HCT116 (cell line): ENCODE measurements around the gene GGTLC2. TPM values are rescaled to one million over a fixed set of nuclear protein-coding genes. Genes with fewer than 3 reads are reported as not detected.

Experiments used
- ATAC-seq: fragments of 200-7000 bp; cut with Tn5 transposase; 2 replicates; pipeline ENCODE4 v1.9.1; 2020; ENCODE audit warnings: mild to moderate bottlenecking, moderate library complexity
- BruUV-seq: library from RNA; stranded (reverse); fragments of 400-500 nt; replicated peaks from 2 replicates; lab custom pipeline; 2021; lab: Mats Ljungman, UMichigan
- CTCF ChIA-PET: fragments of 300-600 bp; sonication (Branson Sonifier 250); formaldehyde crosslinking; loops from one replicate; lab custom pipeline; 2021; ENCODE audit warnings: antibody characterized with exemption; lab: Charles Lee
- POLR2A ChIA-PET: fragments of 300-600, 350-600 bp; sonication (Branson Sonifier 250); formaldehyde crosslinking; loops from one replicate; lab custom pipeline; 2021; ENCODE audit warnings: antibody characterized with exemption; lab: Charles Lee
- RAD21 ChIA-PET, 2 experiments: fragments of 300-600 bp; sonication (Branson Sonifier 250); formaldehyde crosslinking; loops; one replicate each; lab custom pipeline; 2023; ENCODE audit warnings: low total read pairs in 2 of 2; ENCODE audit not compliant: uncharacterized antibody in 2 of 2, unreplicated experiment in 2 of 2, low non-redundant PET in 1 of 2; lab: Charles Lee
- DNase-seq: peaks from one replicate; pipeline ENCODE4 v3.0.0-alpha.2; 2010; ENCODE audit warnings: low read depth, low spot score
- H2AFZ ChIP-seq: fragments of 200-600 bp; shearing (Covaris generic), sonication (generic); 2 replicates; pipeline ENCODE4 v1.6.1; 2017; ENCODE audit warnings: low read depth, mixed run types, mixed read lengths, antibody characterized with exemption, low read length; ENCODE audit not compliant: poor library complexity, severe bottlenecking
- H3K27ac ChIP-seq: 2 replicates; pipeline ENCODE4 v1.5.1; 2012; ENCODE audit warnings: low read depth, low read length
- H3K27me3 ChIP-seq: fragments of 200-600 bp; sonication (generic); 2 replicates; pipeline ENCODE4 v1.6.1; 2016; ENCODE audit warnings: mixed run types, low read length, mixed read lengths; ENCODE audit not compliant: insufficient read depth
- H3K36me3 ChIP-seq, 2 experiments: fragments of 200-500 bp in 1 of 2; fragments of 200-600 bp in 1 of 2; sonication (Bioruptor generic) in 1 of 2; sonication (generic) in 1 of 2; 2 replicates each; pipeline versions ENCODE4 v1.5.1 to v1.6.1; 2014 to 2016; ENCODE audit warnings: low read length in 2 of 2, inconsistent platforms in 1 of 2, mixed read lengths in 1 of 2, mixed run types in 1 of 2; ENCODE audit not compliant: insufficient read depth in 2 of 2, control insufficient read depth in 1 of 2
- H3K4me1 ChIP-seq, 2 experiments: fragments of 200-600 bp in 1 of 2; sonication (generic) in 1 of 2; 2 replicates each; pipeline versions ENCODE4 v1.5.1 to v1.6.1; 2012 to 2017; ENCODE audit warnings: low read length in 2 of 2, inconsistent platforms in 1 of 2, mild to moderate bottlenecking in 1 of 2, mixed read lengths in 1 of 2, mixed run types in 1 of 2, moderate library complexity in 1 of 2; ENCODE audit not compliant: insufficient read depth in 2 of 2, control insufficient read depth in 1 of 2
- H3K4me2 ChIP-seq: fragments of 200-600 bp; sonication (generic); 2 replicates; pipeline ENCODE4 v1.6.1; 2017; ENCODE audit warnings: mixed run types, low read length, mixed read lengths
- H3K4me3 ChIP-seq, 2 experiments: fragments of 200-600 bp in 1 of 2; sonication (generic) in 1 of 2; replicated peaks in 1 of 2; 2 replicates each; pipeline ENCODE4 v1.5.1; 2011 to 2016; ENCODE audit warnings: low read length in 2 of 2, control low read depth in 1 of 2, low read depth in 1 of 2, mild to moderate bottlenecking in 1 of 2, mixed read lengths in 1 of 2, mixed run types in 1 of 2
- H3K79me2 ChIP-seq: fragments of 200-600 bp; sonication (generic); 2 replicates; pipeline ENCODE4 v1.6.1; 2017; ENCODE audit warnings: mild to moderate bottlenecking, mixed run types, low read length, moderate library complexity, mixed read lengths; ENCODE audit not compliant: insufficient read depth
- H3K9ac ChIP-seq: fragments of 200-600 bp; sonication (generic); 2 replicates; pipeline ENCODE4 v1.6.1; 2016; ENCODE audit warnings: low read length, mixed read lengths
- H3K9me2 ChIP-seq: fragments of 200-600 bp; sonication (generic), shearing (Covaris generic); 2 replicates; pipeline ENCODE4 v1.6.1; 2017; ENCODE audit warnings: mixed run types, mild to moderate bottlenecking, moderate library complexity; ENCODE audit not compliant: insufficient read depth
- H3K9me3 ChIP-seq, 2 experiments: fragments of 200-500 bp in 1 of 2; fragments of 200-600 bp in 1 of 2; sonication (Bioruptor generic) in 1 of 2; sonication (generic) in 1 of 2; 2 replicates each; pipeline ENCODE4 v1.6.1; 2014 to 2017; ENCODE audit warnings: low read length in 2 of 2, mixed read lengths in 2 of 2, inconsistent platforms in 1 of 2, low read depth in 1 of 2, mild to moderate bottlenecking in 1 of 2, mixed run types in 1 of 2, moderate library complexity in 1 of 2; ENCODE audit not compliant: control insufficient read depth in 1 of 2, insufficient read depth in 1 of 2
- H4K20me1 ChIP-seq: fragments of 200-600 bp; sonication (generic), shearing (Covaris generic); 2 replicates; pipeline ENCODE4 v1.6.1; 2017; ENCODE audit warnings: mixed run types, mild to moderate bottlenecking, moderate library complexity; ENCODE audit not compliant: insufficient read depth
- CBX3 ChIP-seq: IDR thresholded peaks from 2 replicates; pipeline ENCODE4 v1.6.1; 2012; ENCODE audit warnings: low read depth
- RAD21 ChIP-seq: IDR thresholded peaks from 2 replicates; pipeline ENCODE4 v1.6.1; 2012; ENCODE audit warnings: low read depth, mild to moderate bottlenecking
- TCF7L2 ChIP-seq: IDR thresholded peaks from 2 replicates; pipeline ENCODE4 v1.7.0; 2011; ENCODE audit warnings: borderline replicate concordance, inconsistent platforms; ENCODE audit not compliant: insufficient read depth, insufficient read length; ENCODE audit errors: extremely low read depth
- intact Hi-C: fragments of 100-400 bp; cut with micrococcal nuclease; formaldehyde crosslinking; loops from 2 replicates; pipeline ENCODE4 v1.10.0; 2022
- total RNA-seq: library from RNA; stranded (reverse); gene quantifications from one replicate; pipeline ENCODE4 v1.2.1, GENCODE V29; 2021; ENCODE audit not compliant: unreplicated experiment
- TF ChIP-seq, protein P1 (sequence below): IDR thresholded peaks from 2 replicates; pipeline ENCODE4 v1.6.1; 2012
- TF ChIP-seq, protein P2 (sequence below): IDR thresholded peaks from 2 replicates; pipeline ENCODE4 v1.6.1; 2012
- TF ChIP-seq, protein P3 (sequence below), 3 experiments: fragments of 200-600 bp in 1 of 3; sonication (generic) in 1 of 3; IDR thresholded peaks in 2 of 3; conservative IDR thresholded peaks in 1 of 3; 2 replicates each; pipeline ENCODE4 v1.5.1; 2012 to 2017; ENCODE audit warnings: low read depth in 2 of 3, low read length in 2 of 3, antibody characterized with exemption in 1 of 3, borderline replicate concordance in 1 of 3, control low read depth in 1 of 3, mild to moderate bottlenecking in 1 of 3, mixed read lengths in 1 of 3, mixed run types in 1 of 3, moderate library complexity in 1 of 3; ENCODE audit not compliant: insufficient read depth in 1 of 3

The GGTLC2 gene
- total RNA-seq, 1 experiment from 2014 or later = not detected

DNA sequence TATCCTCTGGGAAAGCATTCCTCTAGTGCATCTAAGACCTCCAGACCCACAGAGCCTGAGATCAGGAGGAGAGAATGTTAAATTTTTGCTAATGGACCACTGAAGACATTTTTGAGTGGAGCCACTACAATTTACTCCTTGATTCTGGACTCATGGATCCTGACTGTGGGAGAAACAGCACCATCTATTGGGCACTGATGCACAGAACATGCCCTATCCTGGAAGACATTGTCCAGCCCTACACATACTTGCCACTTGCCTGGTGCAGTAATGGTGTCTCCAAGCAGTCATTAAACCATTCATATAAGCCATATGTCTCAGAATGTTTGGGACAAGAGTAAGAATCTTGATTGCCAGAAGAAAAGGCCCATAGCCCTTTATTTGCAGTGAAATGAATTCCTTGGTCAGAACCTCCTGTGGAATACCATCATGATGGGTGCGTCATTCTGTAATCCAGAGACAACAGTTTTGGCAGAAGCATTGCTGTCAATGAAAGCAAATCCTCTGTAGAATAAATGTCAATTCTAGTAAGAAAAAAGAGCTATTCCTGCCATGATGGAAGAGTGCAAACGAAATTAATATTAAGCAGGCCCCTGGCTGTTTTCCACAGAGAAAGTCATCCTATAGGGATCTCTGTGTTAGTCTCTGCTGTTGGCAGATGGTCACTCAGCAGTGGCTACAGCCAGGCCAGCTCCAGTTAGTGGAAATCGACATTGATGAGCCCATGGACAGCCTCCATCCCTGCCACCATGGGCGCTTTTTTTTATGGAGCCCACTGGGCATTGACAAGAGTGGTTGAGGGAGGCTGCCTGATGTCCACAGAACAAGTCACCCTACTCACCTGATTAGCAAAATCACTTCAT, 43.5 kb downstream of the GGTLC2 start:
- no peaks in the 10 kb centered on the region for H3K79me2 ChIP-seq
- RAD21 ChIA-PET = no interaction called here
- no peaks in the 10 kb centered on the region for H3K36me3 ChIP-seq
- no peak overlapping the region for H3K9ac ChIP-seq
- H3K4me2 ChIP-seq = no peak overlapping the region
- H3K4me3 ChIP-seq = no peak overlapping the region
- intact Hi-C loops = no loop called here
- no peak for DNase-seq
- TF ChIP-seq, protein P1, sequence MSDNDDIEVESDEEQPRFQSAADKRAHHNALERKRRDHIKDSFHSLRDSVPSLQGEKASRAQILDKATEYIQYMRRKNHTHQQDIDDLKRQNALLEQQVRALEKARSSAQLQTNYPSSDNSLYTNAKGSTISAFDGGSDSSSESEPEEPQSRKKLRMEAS = no peak
- TF ChIP-seq TCF7L2 = no peak
- TF ChIP-seq CBX3 = 0 out of 2 replicates have a peak, but pooled peaks have one; percentile 15
- TF ChIP-seq, protein P2, sequence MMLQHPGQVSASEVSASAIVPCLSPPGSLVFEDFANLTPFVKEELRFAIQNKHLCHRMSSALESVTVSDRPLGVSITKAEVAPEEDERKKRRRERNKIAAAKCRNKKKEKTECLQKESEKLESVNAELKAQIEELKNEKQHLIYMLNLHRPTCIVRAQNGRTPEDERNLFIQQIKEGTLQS = no peak
- TF ChIP-seq, protein P3, sequence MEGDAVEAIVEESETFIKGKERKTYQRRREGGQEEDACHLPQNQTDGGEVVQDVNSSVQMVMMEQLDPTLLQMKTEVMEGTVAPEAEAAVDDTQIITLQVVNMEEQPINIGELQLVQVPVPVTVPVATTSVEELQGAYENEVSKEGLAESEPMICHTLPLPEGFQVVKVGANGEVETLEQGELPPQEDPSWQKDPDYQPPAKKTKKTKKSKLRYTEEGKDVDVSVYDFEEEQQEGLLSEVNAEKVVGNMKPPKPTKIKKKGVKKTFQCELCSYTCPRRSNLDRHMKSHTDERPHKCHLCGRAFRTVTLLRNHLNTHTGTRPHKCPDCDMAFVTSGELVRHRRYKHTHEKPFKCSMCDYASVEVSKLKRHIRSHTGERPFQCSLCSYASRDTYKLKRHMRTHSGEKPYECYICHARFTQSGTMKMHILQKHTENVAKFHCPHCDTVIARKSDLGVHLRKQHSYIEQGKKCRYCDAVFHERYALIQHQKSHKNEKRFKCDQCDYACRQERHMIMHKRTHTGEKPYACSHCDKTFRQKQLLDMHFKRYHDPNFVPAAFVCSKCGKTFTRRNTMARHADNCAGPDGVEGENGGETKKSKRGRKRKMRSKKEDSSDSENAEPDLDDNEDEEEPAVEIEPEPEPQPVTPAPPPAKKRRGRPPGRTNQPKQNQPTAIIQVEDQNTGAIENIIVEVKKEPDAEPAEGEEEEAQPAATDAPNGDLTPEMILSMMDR (IDR thresholded peaks at IDR 0.05 in 2 of 3, conservative IDR thresholded peaks at IDR 0.05 in 1 of 3; ENCODE audit: borderline replicate concordance in 1 of 3, insufficient read depth in 1 of 3, low read depth in 2 of 3, low read length in 2 of 3) = peak; percentile 56 to 83 (median 82); a peak in 5 of 6 replicates
- peak; percentile 58 for TF ChIP-seq RAD21
- no peaks in the 10 kb centered on the region for H3K9me2 ChIP-seq
- H2AFZ ChIP-seq = no peak overlapping the region
- no peaks in the 10 kb centered on the region for H3K9me3 ChIP-seq
- peak; percentile 89 for ATAC-seq
- CTCF ChIA-PET = interaction anchor here (1.2 to 3.6 kb wide), 3 partner anchors 21 to 66 kb away, joined by 3 to 26 read pairs (median 4); no protein-coding TSS in a partner anchor
- BruUV-seq = no TSS peak
- no peak overlapping the region for H3K27ac ChIP-seq
- POLR2A ChIA-PET = no interaction called here
- no peaks in the 10 kb centered on the region for H4K20me1 ChIP-seq
- peaks cover 0 to 6% of the 10 kb centered on the region in 2 experiments; a peak in 3 of 4 replicates for H3K4me1 ChIP-seq
- no peaks in the 10 kb centered on the region for H3K27me3 ChIP-seq
